NCI-H2196 treated with DMSO at 0.1 percent for 48 hours (cell line): ENCODE measurements around the gene NT5C3B.
"Not testable (repeated sequence)": the region's sequence is repeated elsewhere in the genome, so short reads cannot be mapped to it uniquely, and the experiment has no call there.

Experiments
- DNase-seq: peaks from one replicate; lab custom pipeline; 2025; ENCODE audit not compliant: unreplicated experiment; lab: John Stamatoyannopoulos, UW

Gene NT5C3B

GRCh38 chr17:41835800-41836549, at the start of gene NT5C3B:
TSS of gene NT5C3B (minus strand) at chr17:41836232. CDS start at chr17:41836193, 39 bp downstream.
- DNase-seq, result no peak

- DNase-seq, result no peak
Observed at GRCh38 chr17:41885733-41886132, 49.7 kb upstream of the NT5C3B start.

- no peak for DNase-seq
Observed at GRCh38 chr17:41882756-41883155, 46.7 kb upstream of the NT5C3B start.

GRCh38 chr17:41880130-41880529, 44.1 kb upstream of the NT5C3B start:
- DNase-seq, result no peak

- not testable (repeated sequence) for DNase-seq
Observed at GRCh38 chr17:41874293-41874670, 38.2 kb upstream of the NT5C3B start.

- no peak for DNase-seq
Observed at GRCh38 chr17:41873559-41874292, 37.7 kb upstream of the NT5C3B start.

GRCh38 chr17:41871789-41872188, 35.8 kb upstream of the NT5C3B start:
- no peak for DNase-seq

- DNase-seq, result no peak
Observed at GRCh38 chr17:41870627-41871026, 34.6 kb upstream of the NT5C3B start.

- DNase-seq, result no peak
Observed at GRCh38 chr17:41870097-41870496, 34.1 kb upstream of the NT5C3B start.

- no peak for DNase-seq
Observed at GRCh38 chr17:41869426-41869825, 33.4 kb upstream of the NT5C3B start.

- DNase-seq, result no peak
Observed at GRCh38 chr17:41868568-41868967, 32.5 kb upstream of the NT5C3B start.

GRCh38 chr17:41865596-41865893, 29.5 kb upstream of the NT5C3B start:
- DNase-seq, result no peak

- DNase-seq, result peak; percentile 53
Observed at GRCh38 chr17:41864836-41865595, 29.0 kb upstream of the NT5C3B start, which contains the start of gene KLHL11. TSS of gene KLHL11 (minus strand) at chr17:41865423. CDS start at chr17:41865370, 53 bp downstream.

- no peak for DNase-seq
Observed at GRCh38 chr17:41864498-41864835, 28.4 kb upstream of the NT5C3B start.

- DNase-seq, result no peak
Observed at GRCh38 chr17:41863074-41863848, 27.2 kb upstream of the NT5C3B start.

- DNase-seq, result no peak
Observed at GRCh38 chr17:41860254-41860931, 24.4 kb upstream of the NT5C3B start.

GRCh38 chr17:41851382-41851781, 15.3 kb upstream of the NT5C3B start:
- DNase-seq, result not testable (repeated sequence)

GRCh38 chr17:41849251-41849990, 13.4 kb upstream of the NT5C3B start:
- no peak for DNase-seq

- DNase-seq, result no peak
Observed at GRCh38 chr17:41848788-41849187, 12.8 kb upstream of the NT5C3B start.

- DNase-seq, result no peak
Observed at GRCh38 chr17:41844971-41845370, 8.9 kb upstream of the NT5C3B start.
